MM.1S (cell line): ENCODE results near the gene PLEKHM1.

Experiments
- DNase-seq: peaks from one replicate; pipeline ENCODE4 v3.0.0-alpha.2; 2015
- H2AFZ ChIP-seq: fragments of 300-600 bp; sonication (generic); 2 replicates; pipeline ENCODE4 v1.6.0; 2016; ENCODE audit warnings: antibody characterized with exemption, low read length
- H3F3A ChIP-seq: fragments of 300-600 bp; sonication (generic); 2 replicates; pipeline ENCODE4 v1.6.1; 2016; ENCODE audit warnings: mild to moderate bottlenecking, antibody characterized with exemption, low read length, moderate library complexity, mixed read lengths; ENCODE audit not compliant: insufficient read depth
- H3K27ac ChIP-seq: fragments of 300-600 bp; sonication (generic); 2 replicates; pipeline ENCODE4 v1.5.1; 2016; ENCODE audit warnings: mild to moderate bottlenecking, low read length
- H3K27me3 ChIP-seq: fragments of 300-600 bp; sonication (generic); replicated peaks from 2 replicates; pipeline ENCODE4 v1.6.0; 2016; ENCODE audit warnings: low read length; ENCODE audit not compliant: insufficient read depth
- H3K36me3 ChIP-seq: fragments of 300-600 bp; sonication (generic); replicated peaks from 2 replicates; pipeline ENCODE4 v1.6.1; 2016; ENCODE audit warnings: mild to moderate bottlenecking, low read length, mixed read lengths; ENCODE audit not compliant: insufficient read depth
- H3K4me1 ChIP-seq: fragments of 300-600 bp; sonication (generic); 2 replicates; pipeline ENCODE4 v1.6.1; 2016; ENCODE audit warnings: low read length, mixed read lengths
- H3K4me2 ChIP-seq: fragments of 300-600 bp; sonication (generic); 2 replicates; pipeline ENCODE4 v1.6.0; 2016; ENCODE audit warnings: low read depth, low read length
- H3K4me3 ChIP-seq: fragments of 300-600 bp; sonication (generic); 2 replicates; pipeline ENCODE4 v1.5.1; 2016; ENCODE audit warnings: low read length, mixed read lengths
- H3K79me2 ChIP-seq: fragments of 300-600 bp; sonication (generic); 2 replicates; pipeline ENCODE4 v1.6.1; 2016; ENCODE audit warnings: mixed run types, low read length, mixed read lengths
- H3K9ac ChIP-seq: fragments of 300-600 bp; sonication (generic); 2 replicates; pipeline ENCODE4 v1.6.1; 2016; ENCODE audit warnings: low read length, mixed read lengths
- H3K9me2 ChIP-seq: fragments of 300-600 bp; sonication (generic); replicated peaks from 2 replicates; pipeline ENCODE4 v1.6.1; 2016; ENCODE audit warnings: mild to moderate bottlenecking, low read length, mixed read lengths; ENCODE audit not compliant: insufficient read depth
- H3K9me3 ChIP-seq: fragments of 300-600 bp; sonication (generic); replicated peaks from 2 replicates; pipeline ENCODE4 v1.6.1; 2016; ENCODE audit warnings: mild to moderate bottlenecking, low read length, mixed read lengths; ENCODE audit not compliant: insufficient read depth
- H4K20me1 ChIP-seq: fragments of 300-600 bp; sonication (generic); 2 replicates; pipeline ENCODE4 v1.6.1; 2016; ENCODE audit warnings: mild to moderate bottlenecking, low read length, moderate library complexity, mixed read lengths; ENCODE audit not compliant: insufficient read depth
- CTCF ChIP-seq: fragments of 300-600 bp; sonication (generic); IDR thresholded peaks from 2 replicates; pipeline ENCODE4 v1.5.1; 2016; ENCODE audit warnings: antibody characterized with exemption, low read length, mixed read lengths
- EZH2 ChIP-seq: fragments of 300-600 bp; sonication (generic); optimal IDR thresholded peaks from 2 replicates; pipeline ENCODE3; 2017; ENCODE audit warnings: low read depth, mild to moderate bottlenecking, antibody characterized with exemption, low read length, mixed read lengths
- EZH2phosphoT487 ChIP-seq: fragments of 300-600 bp; sonication (generic); IDR thresholded peaks from 2 replicates; pipeline ENCODE4 v1.6.1; 2018; ENCODE audit warnings: antibody characterized with exemption, low read length

Gene PLEKHM1

DNA sequence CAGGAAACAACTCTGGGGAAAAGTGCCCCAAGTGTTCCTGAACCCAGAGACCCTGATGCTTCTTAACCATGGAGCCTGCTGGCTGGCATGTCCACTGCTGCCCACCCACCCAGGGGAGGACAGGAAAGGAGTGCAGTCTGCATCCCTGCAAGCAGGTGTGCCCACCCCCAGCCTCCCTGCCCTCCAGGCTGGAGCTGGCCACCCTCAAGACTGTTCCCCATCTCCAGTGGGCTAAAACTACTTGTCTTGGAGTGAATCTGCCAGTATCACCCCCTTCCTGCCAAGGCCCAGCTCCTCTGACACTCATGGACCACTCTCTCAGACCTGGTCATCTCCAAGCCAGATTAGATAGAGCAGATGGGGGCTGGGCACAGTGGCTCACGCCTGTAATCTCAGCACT is 87.6 kb downstream of the PLEKHM1 start:
- H3K9me3 ChIP-seq, result no peaks in the 10 kb centered on the region
- H2AFZ ChIP-seq, result no peak overlapping the region
- no peaks in the 10 kb centered on the region for H4K20me1 ChIP-seq
- H3K4me2 ChIP-seq, result no peak overlapping the region
- peaks cover 24% of the 10 kb centered on the region for H3K79me2 ChIP-seq
- no peak for DNase-seq
- no peaks in the 10 kb centered on the region for H3K9me2 ChIP-seq
- no peak overlapping the region for H3K9ac ChIP-seq
- no peak overlapping the region for H3K4me3 ChIP-seq
- H3K4me1 ChIP-seq, result 0 out of 2 replicates have a peak, but pooled peaks cover 1% of the 10 kb centered on the region
- no peaks in the 10 kb centered on the region for H3K27me3 ChIP-seq
- H3K36me3 ChIP-seq, result peaks cover 8% of the 10 kb centered on the region; the same call in 1 of the 2 replicates
- TF ChIP-seq CTCF (no peak), EZH2 (no peak), EZH2phosphoT487 (no peak)
- no peak overlapping the region for H3K27ac ChIP-seq
- H3F3A ChIP-seq, result no peaks in the 10 kb centered on the region

GRCh38 chr17:45398800-45399199 is 91.7 kb downstream of the PLEKHM1 start:
- Histone ChIP-seq H3F3A (no peaks in the 10 kb centered on the region), H3K4me3 (no peak overlapping the region), H3K36me3 (no peaks in the 10 kb centered on the region), H2AFZ (no peak overlapping the region), H3K9me3 (no peaks in the 10 kb centered on the region), H3K9me2 (no peaks in the 10 kb centered on the region), H3K4me1 (no peaks in the 10 kb centered on the region), H3K4me2 (no peak overlapping the region), H3K79me2 (no peaks in the 10 kb centered on the region), H4K20me1 (no peaks in the 10 kb centered on the region), H3K9ac (no peak overlapping the region), H3K27me3 (no peaks in the 10 kb centered on the region), H3K27ac (no peak overlapping the region)
- TF ChIP-seq EZH2phosphoT487, result no peak
- TF ChIP-seq CTCF, result no peak
- no peak for TF ChIP-seq EZH2
- DNase-seq, result no peak

GRCh38 chr17:45397796-45398195 is 92.7 kb downstream of the PLEKHM1 start:
- Histone ChIP-seq H3K4me1 (no peaks in the 10 kb centered on the region), H3K4me3 (no peak overlapping the region), H3K4me2 (no peak overlapping the region), H3K9me3 (no peaks in the 10 kb centered on the region), H3K27me3 (no peaks in the 10 kb centered on the region), H3K27ac (no peak overlapping the region), H3K79me2 (no peaks in the 10 kb centered on the region), H2AFZ (no peak overlapping the region), H3K9ac (no peak overlapping the region), H3K36me3 (no peaks in the 10 kb centered on the region), H3K9me2 (no peaks in the 10 kb centered on the region), H4K20me1 (no peaks in the 10 kb centered on the region), H3F3A (no peaks in the 10 kb centered on the region)
- TF ChIP-seq EZH2phosphoT487 (no peak), CTCF (no peak), EZH2 (no peak)
- DNase-seq, result no peak
